KOPT-K1 (cell line): ENCODE data around the gene ZWILCH.
"Not testable (repeated sequence)": the region's sequence is repeated elsewhere in the genome, so short reads cannot be mapped to it uniquely, and the experiment has no call there.

Source experiments
- H3K27ac ChIP-seq: fragments of 200-600 bp; sonication (generic); 2 replicates; pipeline ENCODE4 v1.5.1; 2016; ENCODE audit warnings: antibody characterized with exemption, mild to moderate bottlenecking, low read depth, low read length; ENCODE audit not compliant: poor library complexity, severe bottlenecking
- H3K36me3 ChIP-seq: fragments of 200-600 bp; sonication (generic); 2 replicates; pipeline ENCODE4 v1.5.1; 2017; ENCODE audit warnings: antibody characterized with exemption, mild to moderate bottlenecking, low read length, moderate library complexity; ENCODE audit not compliant: insufficient read depth
- H3K9me3 ChIP-seq: fragments of 200-600 bp; sonication (generic); 2 replicates; pipeline ENCODE4 v1.5.1; 2017; ENCODE audit warnings: antibody characterized with exemption, low read length, mild to moderate bottlenecking; ENCODE audit not compliant: insufficient read depth, poor library complexity, severe bottlenecking

The ZWILCH gene

GRCh38 chr15:66480267-66480666, 24.9 kb upstream of the ZWILCH start:
- H3K36me3 ChIP-seq, result peaks cover 30% of the 10 kb centered on the region
- H3K27ac ChIP-seq, result no peak overlapping the region
- H3K9me3 ChIP-seq, result no peaks in the 10 kb centered on the region

- Histone ChIP-seq H3K36me3 (peaks cover 41% of the 10 kb centered on the region), H3K9me3 (no peaks in the 10 kb centered on the region), H3K27ac (no peak overlapping the region)
These were observed 23.8 kb upstream of the ZWILCH start for GRCh38 chr15:66481107-66481856.

- Histone ChIP-seq H3K27ac (no peak overlapping the region), H3K9me3 (no peaks in the 10 kb centered on the region), H3K36me3 (peaks cover 53% of the 10 kb centered on the region)
These were observed 22.6 kb upstream of the ZWILCH start for GRCh38 chr15:66482539-66482938.

GRCh38 chr15:66483131-66483566, 22.0 kb upstream of the ZWILCH start:
- Histone ChIP-seq H3K36me3 (peaks cover 59% of the 10 kb centered on the region), H3K9me3 (no peaks in the 10 kb centered on the region), H3K27ac (no peak overlapping the region)

DNA sequence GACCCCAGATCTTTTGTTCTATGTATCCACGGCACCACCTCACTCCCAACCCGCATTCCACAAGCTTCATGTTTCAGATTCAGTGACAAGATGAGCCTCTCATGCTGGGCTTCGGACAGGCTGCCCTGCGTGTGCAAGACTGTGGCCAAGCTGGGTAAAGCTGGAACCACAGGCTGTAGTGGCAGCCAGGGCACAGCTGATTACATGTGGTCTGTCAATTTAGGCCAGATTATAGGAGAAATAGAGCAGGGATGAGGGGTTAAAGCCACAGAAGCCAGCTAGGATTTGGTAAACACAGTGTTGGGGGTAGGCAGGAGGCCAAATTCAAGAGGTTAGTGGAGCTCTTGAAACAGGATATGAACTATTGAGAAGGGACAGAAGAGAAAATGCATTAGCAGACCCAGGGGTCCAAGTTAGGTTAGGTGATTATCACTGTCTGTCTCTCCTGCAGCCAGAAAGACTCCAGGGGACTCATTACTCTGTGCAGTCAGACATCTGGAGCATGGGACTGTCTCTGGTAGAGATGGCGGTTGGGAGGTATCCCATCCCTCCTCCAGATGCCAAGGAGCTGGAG, 20.5 kb upstream of the ZWILCH start:
- Histone ChIP-seq H3K9me3 (no peaks in the 10 kb centered on the region), H3K27ac (no peak overlapping the region), H3K36me3 (peaks cover 74% of the 10 kb centered on the region)

GRCh38 chr15:66486887-66487286, 18.2 kb upstream of the ZWILCH start:
- Histone ChIP-seq H3K36me3 (peaks cover 88% of the 10 kb centered on the region), H3K9me3 (no peaks in the 10 kb centered on the region), H3K27ac (no peak overlapping the region)

GRCh38 chr15:66488525-66488924, 16.6 kb upstream of the ZWILCH start:
- Histone ChIP-seq H3K9me3 (no peaks in the 10 kb centered on the region), H3K36me3 (peaks cover 94% of the 10 kb centered on the region), H3K27ac (no peak overlapping the region)

- Histone ChIP-seq H3K27ac (no peak overlapping the region), H3K9me3 (no peaks in the 10 kb centered on the region), H3K36me3 (peaks cover 100% of the 10 kb centered on the region)
These were observed 15.8 kb upstream of the ZWILCH start for GRCh38 chr15:66489179-66489791.

- H3K27ac ChIP-seq, result no peak overlapping the region
- no peaks in the 10 kb centered on the region for H3K9me3 ChIP-seq
- H3K36me3 ChIP-seq, result peaks cover 93% of the 10 kb centered on the region
These were observed 13.3 kb upstream of the ZWILCH start for GRCh38 chr15:66491846-66492245.

- Histone ChIP-seq H3K9me3 (no peaks in the 10 kb centered on the region), H3K27ac (no peak overlapping the region), H3K36me3 (peaks cover 85% of the 10 kb centered on the region)
These were observed 10.9 kb upstream of the ZWILCH start for GRCh38 chr15:66494262-66494661.

DNA sequence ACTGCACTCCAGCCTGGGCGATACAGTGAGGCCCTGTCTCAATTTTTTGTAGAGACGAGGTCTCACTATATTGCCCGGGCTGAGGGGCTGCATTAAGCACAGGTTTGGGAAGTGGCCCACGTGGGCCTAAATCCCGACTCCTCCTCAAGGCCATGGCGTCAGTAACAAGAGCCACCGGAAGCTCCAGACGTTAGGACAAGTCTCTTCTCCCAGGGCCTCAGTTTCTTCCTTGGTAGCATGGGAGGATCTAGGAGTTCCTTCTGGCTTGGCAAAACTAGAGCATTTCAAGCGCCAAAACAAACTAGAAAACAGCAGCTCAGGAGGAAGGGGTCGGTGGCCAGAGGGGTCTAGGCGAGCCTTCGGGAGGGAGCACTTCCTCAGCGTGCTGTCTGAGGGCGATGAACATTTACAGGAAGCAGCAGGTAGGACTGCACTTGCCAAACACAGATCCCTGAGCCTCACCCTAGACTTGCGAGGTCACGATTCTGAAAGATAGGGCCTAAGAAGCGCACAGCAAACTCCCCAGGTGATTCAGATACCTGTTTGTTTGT, 8.1 kb upstream of the ZWILCH start:
- Histone ChIP-seq H3K27ac (peak overlapping the region; percentile 80), H3K36me3 (peaks cover 85% of the 10 kb centered on the region), H3K9me3 (no peaks in the 10 kb centered on the region)

DNA sequence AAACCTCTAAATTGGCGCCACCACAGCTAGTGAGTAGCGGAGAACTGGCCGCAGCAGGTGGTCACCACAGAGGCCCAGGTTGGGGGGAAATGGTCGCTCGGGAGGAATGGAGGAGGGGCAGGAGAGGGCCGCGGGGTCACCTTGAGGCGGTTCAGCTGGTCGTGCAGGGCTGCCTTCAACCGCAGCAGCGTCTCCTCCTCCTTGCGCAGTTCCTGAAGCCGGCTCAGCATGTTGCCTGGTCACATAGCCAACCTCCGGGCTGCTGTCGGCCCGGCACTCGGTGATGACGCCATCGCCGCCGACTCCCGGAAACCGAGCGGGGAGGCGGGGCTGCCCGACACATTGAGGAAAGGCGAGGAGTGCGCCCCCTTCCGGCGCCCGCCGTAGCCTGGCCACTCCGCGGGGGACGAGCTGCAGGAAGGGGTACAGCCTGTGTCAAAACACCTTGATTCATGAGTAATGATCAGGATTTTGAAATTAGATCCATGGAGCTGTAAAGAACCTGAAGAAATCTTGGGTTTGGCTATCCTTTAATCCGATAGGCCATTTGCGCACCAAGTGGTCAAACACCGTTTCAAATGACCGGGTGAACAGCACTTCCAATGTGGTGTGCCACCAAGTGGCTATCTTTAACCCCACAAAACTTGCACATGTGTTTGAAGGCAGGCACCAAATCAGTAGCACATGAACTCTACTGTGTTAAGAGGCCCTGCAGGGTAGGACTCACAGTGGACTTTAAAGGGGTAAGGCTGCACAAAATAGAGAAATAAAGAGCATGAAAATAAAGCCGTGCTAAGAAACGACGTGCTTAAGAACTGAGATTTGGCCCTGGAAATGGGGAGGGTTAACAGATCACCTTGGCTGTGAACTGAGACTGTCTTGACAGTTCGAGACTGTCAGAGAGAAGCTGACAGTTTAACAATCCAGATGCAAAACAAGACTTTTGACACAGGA, 7.3 kb upstream of the ZWILCH start, which contains the start of gene SNAPC5:
Gene SNAPC5, minus strand, starts transcription at position 261 of the 954 bp plus-strand sequence. Its CDS starts 31 bp downstream, at position 230.
- Histone ChIP-seq H3K27ac (peak within 1 kb of the TSS; percentile 80), H3K9me3 (no peaks in the 10 kb centered on the region), H3K36me3 (peaks cover 85% of the 10 kb centered on the region)

- H3K36me3 ChIP-seq, result peaks cover 85% of the 10 kb centered on the region
- no peak overlapping the region for H3K27ac ChIP-seq
- no peaks in the 10 kb centered on the region for H3K9me3 ChIP-seq
These were observed 6.4 kb upstream of the ZWILCH start for GRCh38 chr15:66498501-66499386.

- H3K36me3 ChIP-seq, result peaks cover 75% of the 10 kb centered on the region
- not testable (repeated sequence) for H3K9me3 ChIP-seq, H3K27ac ChIP-seq
These were observed 4.8 kb upstream of the ZWILCH start for GRCh38 chr15:66500346-66500745.
